Kidney epithelial cell (primary cell): Measurements from ENCODE around the gene ATP4A. TPM values are rescaled to one million over a fixed set of nuclear protein-coding genes. Genes with fewer than 3 reads are reported as not detected.
A peak's percentile ranks its signal among the peaks of the same experiment; 100 is the strongest.

ENCODE experiments used
- DNase-seq: peaks from one replicate; pipeline ENCODE4 v3.0.0-alpha.2; 2010; ENCODE audit warnings: low read depth
- H3K27me3 ChIP-seq: 2 replicates; pipeline ENCODE4 v1.6.0; 2011; ENCODE audit warnings: low read length; ENCODE audit not compliant: control insufficient read depth, insufficient read depth
- H3K36me3 ChIP-seq: 2 replicates; pipeline ENCODE4 v1.5.1; 2011; ENCODE audit warnings: low read length; ENCODE audit not compliant: control insufficient read depth, insufficient read depth
- H3K4me3 ChIP-seq: 2 replicates; pipeline ENCODE4 v1.5.1; 2011; ENCODE audit warnings: low read depth, mild to moderate bottlenecking, control low read depth, low read length
- CTCF ChIP-seq: IDR thresholded peaks from 2 replicates; pipeline ENCODE4 v1.5.1; 2011; ENCODE audit warnings: mild to moderate bottlenecking, moderate library complexity, low read length, control low read depth, inconsistent platforms; ENCODE audit not compliant: insufficient read depth, poor library complexity, severe bottlenecking
- total RNA-seq: library from RNA; depleted of rRNA; stranded (reverse); fragments of >200 nt; gene quantifications from 2 replicates; pipeline ENCODE4 v1.2.3, GENCODE V29; 2015

ATP4A gene
- total RNA-seq, 1 donor from 2014 or later = not detected

- no peak for DNase-seq
- TF ChIP-seq CTCF = no peak
- H3K4me3 ChIP-seq = no peak overlapping the region
- no peaks in the 10 kb centered on the region for H3K36me3 ChIP-seq
- peaks cover 9% of the 10 kb centered on the region for H3K27me3 ChIP-seq
Measured at GRCh38 chr19:35519291-35519690, 44.2 kb downstream of the ATP4A start.

GRCh38 chr19:35518313-35518712 lies 45.1 kb downstream of the ATP4A start:
- Histone ChIP-seq H3K4me3 (no peak overlapping the region), H3K36me3 (no peaks in the 10 kb centered on the region), H3K27me3 (peaks cover 8% of the 10 kb centered on the region)
- no peak for TF ChIP-seq CTCF
- peak; percentile 58 for DNase-seq

GRCh38 chr19:35517342-35517741 lies 46.1 kb downstream of the ATP4A start:
- no peak for DNase-seq
- H3K4me3 ChIP-seq = no peak overlapping the region

GRCh38 chr19:35516310-35516709 lies 47.1 kb downstream of the ATP4A start:
- Histone ChIP-seq H3K27me3 (peaks cover 8% of the 10 kb centered on the region), H3K4me3 (no peak overlapping the region), H3K36me3 (no peaks in the 10 kb centered on the region)
- DNase-seq = no peak
- TF ChIP-seq CTCF = no peak

More at GRCh38 chr19:35517342-35517741, 46.1 kb downstream of the ATP4A start:
- TF ChIP-seq CTCF = no peak
- Histone ChIP-seq H3K36me3 (no peaks in the 10 kb centered on the region), H3K27me3 (peaks cover 8% of the 10 kb centered on the region)

GRCh38 chr19:35514282-35514809 lies 49.1 kb downstream of the ATP4A start:
- no peak for TF ChIP-seq CTCF
- DNase-seq = no peak
- no peak overlapping the region for H3K4me3 ChIP-seq
- peaks cover 11% of the 10 kb centered on the region for H3K27me3 ChIP-seq
- no peaks in the 10 kb centered on the region for H3K36me3 ChIP-seq

GRCh38 chr19:35513628-35514281 lies 49.7 kb downstream of the ATP4A start, which contains the start of gene DMKN:
TSS of gene DMKN (minus strand) at chr19:35513649. CDS start at chr19:35513475, 174 bp downstream.
- peak; percentile 27 for TF ChIP-seq CTCF
- Histone ChIP-seq H3K4me3 (no peak within 1 kb of the TSS), H3K27me3 (peaks cover 11% of the 10 kb centered on the region), H3K36me3 (no peaks in the 10 kb centered on the region)
- no peak for DNase-seq
